Parathyroid adenoma (tissue), 2 donors: ENCODE results near the gene S100A9.
A peak's percentile ranks its signal among the peaks of the same experiment; 100 is the strongest.

ENCODE experiments used
- H2AFZ ChIP-seq: fragments of 300-600 bp; sonication (generic); one replicate; pipeline ENCODE4 v1.7.0; 2017; ENCODE audit warnings: antibody characterized with exemption, mild to moderate bottlenecking
- H3K27ac ChIP-seq: fragments of 300-600 bp; sonication (generic); one replicate; pipeline ENCODE4 v1.7.0; 2017
- H3K27me3 ChIP-seq: fragments of 300-600 bp; sonication (generic); one replicate; pipeline ENCODE4 v1.7.0; 2017; ENCODE audit warnings: low read length; ENCODE audit not compliant: control insufficient read depth, insufficient read depth
- H3K36me3 ChIP-seq: fragments of 300-600 bp; sonication (generic); one replicate; pipeline ENCODE4 v1.7.0; 2017; ENCODE audit warnings: low read length; ENCODE audit not compliant: control insufficient read depth, insufficient read depth
- H3K4me1 ChIP-seq: fragments of 300-600 bp; sonication (generic); one replicate; pipeline ENCODE4 v1.7.0; 2017; ENCODE audit warnings: control low read depth
- H3K4me2 ChIP-seq: fragments of 300-600 bp; sonication (generic); one replicate; pipeline ENCODE4 v1.7.0; 2017; ENCODE audit warnings: low read length
- H3K4me3 ChIP-seq: fragments of 300-600 bp; sonication (generic); one replicate; pipeline ENCODE4 v1.7.0; 2017; ENCODE audit warnings: low read depth, low read length
- H3K79me2 ChIP-seq: fragments of 300-600 bp; sonication (generic); one replicate; pipeline ENCODE4 v1.7.0; 2017; ENCODE audit warnings: control low read depth
- H3K9ac ChIP-seq: fragments of 300-600 bp; sonication (generic); one replicate; pipeline ENCODE4 v1.7.0; 2017; ENCODE audit warnings: mild to moderate bottlenecking
- H3K9me3 ChIP-seq: fragments of 300-600 bp; sonication (generic); one replicate; pipeline ENCODE4 v1.7.0; 2017; ENCODE audit warnings: low read length; ENCODE audit not compliant: control insufficient read depth
- TF ChIP-seq, protein P1 (sequence below): fragments of 300-600 bp; sonication (generic); IDR thresholded peaks from one replicate; pipeline ENCODE4 v1.7.0; 2017; ENCODE audit warnings: antibody characterized with exemption, mild to moderate bottlenecking
- donor health status: primary hyperparathyroidism.

Gene S100A9

GRCh38 chr1:153352523-153352922 lies 5.1 kb upstream of the S100A9 start:
- Histone ChIP-seq H3K27me3 (no peaks in the 10 kb centered on the region), H3K9ac (no peak overlapping the region), H2AFZ (no peak overlapping the region), H3K4me1 (no peaks in the 10 kb centered on the region), H3K9me3 (no peaks in the 10 kb centered on the region), H3K27ac (no peak overlapping the region), H3K4me2 (no peak overlapping the region), H3K36me3 (no peaks in the 10 kb centered on the region), H3K4me3 (no peak overlapping the region), H3K79me2 (no peaks in the 10 kb centered on the region)
- TF ChIP-seq, protein P1, sequence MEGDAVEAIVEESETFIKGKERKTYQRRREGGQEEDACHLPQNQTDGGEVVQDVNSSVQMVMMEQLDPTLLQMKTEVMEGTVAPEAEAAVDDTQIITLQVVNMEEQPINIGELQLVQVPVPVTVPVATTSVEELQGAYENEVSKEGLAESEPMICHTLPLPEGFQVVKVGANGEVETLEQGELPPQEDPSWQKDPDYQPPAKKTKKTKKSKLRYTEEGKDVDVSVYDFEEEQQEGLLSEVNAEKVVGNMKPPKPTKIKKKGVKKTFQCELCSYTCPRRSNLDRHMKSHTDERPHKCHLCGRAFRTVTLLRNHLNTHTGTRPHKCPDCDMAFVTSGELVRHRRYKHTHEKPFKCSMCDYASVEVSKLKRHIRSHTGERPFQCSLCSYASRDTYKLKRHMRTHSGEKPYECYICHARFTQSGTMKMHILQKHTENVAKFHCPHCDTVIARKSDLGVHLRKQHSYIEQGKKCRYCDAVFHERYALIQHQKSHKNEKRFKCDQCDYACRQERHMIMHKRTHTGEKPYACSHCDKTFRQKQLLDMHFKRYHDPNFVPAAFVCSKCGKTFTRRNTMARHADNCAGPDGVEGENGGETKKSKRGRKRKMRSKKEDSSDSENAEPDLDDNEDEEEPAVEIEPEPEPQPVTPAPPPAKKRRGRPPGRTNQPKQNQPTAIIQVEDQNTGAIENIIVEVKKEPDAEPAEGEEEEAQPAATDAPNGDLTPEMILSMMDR = peak; percentile 72

GRCh38 chr1:153353226-153353947 lies 4.3 kb upstream of the S100A9 start:
- Histone ChIP-seq H3K9me3 (no peaks in the 10 kb centered on the region), H3K27me3 (no peaks in the 10 kb centered on the region), H3K4me2 (no peak overlapping the region), H3K4me1 (no peaks in the 10 kb centered on the region), H3K27ac (no peak overlapping the region), H3K79me2 (no peaks in the 10 kb centered on the region), H2AFZ (no peak overlapping the region), H3K36me3 (no peaks in the 10 kb centered on the region), H3K9ac (no peak overlapping the region), H3K4me3 (no peak overlapping the region)
- TF ChIP-seq, protein P1 = no peak

DNA sequence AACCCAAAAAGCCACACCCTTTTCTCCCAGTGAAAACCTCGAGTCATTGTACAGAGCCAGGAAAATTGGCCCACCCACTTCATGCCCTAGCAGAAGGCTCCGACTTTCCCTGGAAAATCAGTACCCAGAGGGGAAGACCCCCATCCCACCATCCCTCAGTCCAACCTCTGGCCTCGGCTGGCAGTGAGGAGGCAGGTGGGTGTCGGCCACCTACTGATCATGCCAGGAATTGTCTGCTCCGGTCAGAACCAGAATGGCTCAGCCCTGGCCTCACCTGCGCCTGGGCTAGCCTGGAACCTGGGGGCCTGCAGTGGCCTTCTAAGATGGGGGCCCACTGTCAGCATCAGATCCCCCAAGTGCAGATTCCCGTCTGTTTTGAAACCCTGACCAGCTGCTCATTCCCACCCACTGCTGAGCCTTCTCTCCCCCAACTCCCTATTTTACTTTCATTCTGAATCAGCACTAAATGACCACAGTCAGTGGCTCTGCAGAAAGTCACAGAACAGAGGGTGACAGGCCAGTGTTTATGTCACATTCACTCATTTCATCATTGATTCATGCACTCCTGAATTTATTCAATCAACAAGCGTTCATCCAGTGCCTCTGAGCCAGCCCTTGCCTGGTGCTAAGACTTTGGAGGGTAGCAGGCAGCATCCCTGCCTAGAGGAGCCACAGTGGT lies 3.0 kb upstream of the S100A9 start:
- Histone ChIP-seq H3K9me3 (no peaks in the 10 kb centered on the region), H2AFZ (no peak overlapping the region), H3K4me2 (no peak overlapping the region), H3K27ac (no peak overlapping the region), H3K36me3 (no peaks in the 10 kb centered on the region), H3K4me3 (no peak overlapping the region), H3K4me1 (no peaks in the 10 kb centered on the region), H3K27me3 (no peaks in the 10 kb centered on the region), H3K79me2 (no peaks in the 10 kb centered on the region), H3K9ac (no peak overlapping the region)
- TF ChIP-seq, protein P1 = no peak

DNA sequence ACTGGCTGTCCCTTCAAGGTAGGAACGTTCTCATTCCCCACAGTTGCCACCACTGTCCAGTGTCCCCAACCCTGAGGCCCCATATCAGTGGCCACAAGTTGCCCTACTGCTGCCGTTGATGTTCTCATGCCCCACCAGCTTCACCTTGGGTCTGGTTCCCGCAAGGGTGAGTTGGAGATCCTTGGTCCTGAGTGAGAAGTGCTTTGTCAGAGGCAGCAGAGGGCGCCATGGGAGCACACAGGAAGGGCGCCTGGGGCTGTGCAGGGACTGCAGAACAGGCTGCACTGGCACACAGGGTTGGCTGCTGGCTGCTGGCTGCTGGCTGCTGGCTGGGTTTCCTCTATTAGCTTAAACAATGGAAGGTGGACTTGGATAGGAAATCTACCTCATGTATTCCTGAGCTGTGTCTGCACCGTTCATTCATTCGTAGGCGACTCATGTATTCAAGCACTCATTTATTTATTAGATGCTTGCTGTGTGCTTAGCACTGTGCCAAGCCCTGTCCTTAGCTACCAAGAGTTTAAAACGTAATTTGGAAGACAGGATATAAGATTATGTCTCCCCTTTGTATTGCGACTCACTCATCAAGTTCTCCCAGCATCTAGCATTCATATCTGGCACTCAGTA lies 2.1 kb upstream of the S100A9 start:
- no peak overlapping the region for H3K9ac ChIP-seq
- no peak overlapping the region for H3K27ac ChIP-seq
- no peak overlapping the region for H3K4me2 ChIP-seq
- H3K79me2 ChIP-seq = no peaks in the 10 kb centered on the region
- no peaks in the 10 kb centered on the region for H3K36me3 ChIP-seq
- no peak overlapping the region for H2AFZ ChIP-seq
- no peaks in the 10 kb centered on the region for H3K27me3 ChIP-seq
- no peak overlapping the region for H3K4me3 ChIP-seq
- no peaks in the 10 kb centered on the region for H3K9me3 ChIP-seq
- no peaks in the 10 kb centered on the region for H3K4me1 ChIP-seq
- TF ChIP-seq, protein P1 = no peak
